ENCODE data around the gene AMOT. TPM values are rescaled to one million over a fixed set of nuclear protein-coding genes. Genes with fewer than 3 reads are reported as not detected.

AMOT gene
- total RNA-seq, 3 donors from 2014 or later (not counting 1 experiment from before 2014, with no cell fraction given), result 7.1 to 15.8 (median 9.3) TPM

DNA sequence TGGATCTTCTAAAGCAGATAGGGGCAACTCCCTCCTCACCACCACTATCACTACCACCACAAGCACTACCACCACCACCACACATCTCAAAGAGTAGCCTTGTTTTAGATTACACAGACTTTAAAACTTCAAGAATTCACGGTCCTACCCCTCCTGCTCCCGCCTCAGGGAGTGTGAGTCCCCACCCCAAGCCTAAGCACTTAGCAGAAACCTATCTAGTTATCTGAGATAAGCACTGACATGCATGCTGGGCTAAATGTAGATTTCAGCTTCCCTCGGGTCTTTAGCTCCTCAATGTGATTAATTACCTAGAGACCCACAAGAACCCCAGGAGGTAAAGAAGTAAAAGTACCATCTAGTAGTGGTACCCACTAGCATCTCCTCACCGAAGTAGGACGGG is 775 bp downstream of the AMOT start:
- Histone ChIP-seq H3K36me3 (ENCODE audit: control insufficient read depth, insufficient read depth, low read length) (no peaks in the 10 kb centered on the region), H3K4me1 (ENCODE audit: control insufficient read depth, insufficient read depth, low read length) (peaks cover 8% of the 10 kb centered on the region), H3K27ac (ENCODE audit: low read length) (peak overlapping the region; percentile 57), H3K27me3 (ENCODE audit: control insufficient read depth, insufficient read depth, low read length) (no peaks in the 10 kb centered on the region), H3K9me3 (ENCODE audit: control insufficient read depth, insufficient read depth, low read length) (no peaks in the 10 kb centered on the region), H3K4me3 (ENCODE audit: low read length) (peak overlapping the region; percentile 95)
- intact Hi-C loops (cut with micrococcal nuclease), result no loop called here
- H3K27me3 Mint-ChIP-seq (ENCODE audit: low read depth in 2 of 2), result peaks cover 2 to 40% of the 10 kb centered on the region in 2 donors
- DNase-seq, result peak in 1 of 2 donors; percentile 21
- WGBS (ENCODE audit: insufficient coverage), result 12% methylated on average over 5 of the region's 5 CpGs
- peaks cover 19 to 28% of the 10 kb centered on the region in 2 donors for H3K4me1 Mint-ChIP-seq
- peak overlapping the region; percentile 91 for H3K4me3 Mint-ChIP-seq
- peak overlapping the region; percentile 67 to 89 for H3K27ac Mint-ChIP-seq
- no peaks in the 10 kb centered on the region for H3K36me3 Mint-ChIP-seq
- ATAC-seq, result no peak
- no peaks in the 10 kb centered on the region for H3K9me3 Mint-ChIP-seq
- TF ChIP-seq, protein P1, sequence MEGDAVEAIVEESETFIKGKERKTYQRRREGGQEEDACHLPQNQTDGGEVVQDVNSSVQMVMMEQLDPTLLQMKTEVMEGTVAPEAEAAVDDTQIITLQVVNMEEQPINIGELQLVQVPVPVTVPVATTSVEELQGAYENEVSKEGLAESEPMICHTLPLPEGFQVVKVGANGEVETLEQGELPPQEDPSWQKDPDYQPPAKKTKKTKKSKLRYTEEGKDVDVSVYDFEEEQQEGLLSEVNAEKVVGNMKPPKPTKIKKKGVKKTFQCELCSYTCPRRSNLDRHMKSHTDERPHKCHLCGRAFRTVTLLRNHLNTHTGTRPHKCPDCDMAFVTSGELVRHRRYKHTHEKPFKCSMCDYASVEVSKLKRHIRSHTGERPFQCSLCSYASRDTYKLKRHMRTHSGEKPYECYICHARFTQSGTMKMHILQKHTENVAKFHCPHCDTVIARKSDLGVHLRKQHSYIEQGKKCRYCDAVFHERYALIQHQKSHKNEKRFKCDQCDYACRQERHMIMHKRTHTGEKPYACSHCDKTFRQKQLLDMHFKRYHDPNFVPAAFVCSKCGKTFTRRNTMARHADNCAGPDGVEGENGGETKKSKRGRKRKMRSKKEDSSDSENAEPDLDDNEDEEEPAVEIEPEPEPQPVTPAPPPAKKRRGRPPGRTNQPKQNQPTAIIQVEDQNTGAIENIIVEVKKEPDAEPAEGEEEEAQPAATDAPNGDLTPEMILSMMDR (IDR thresholded peaks at IDR 0.05), result no peak

- Mint-ChIP-seq H3K36me3 (no peaks in the 10 kb centered on the region), H3K27me3 (ENCODE audit: low read depth in 2 of 2) (peaks cover 0 to 18% of the 10 kb centered on the region in 2 donors), H3K4me3 (peak overlapping the region; percentile 13), H3K27ac (peak overlapping the region; percentile 66 to 73), H3K4me1 (peaks cover 19 to 28% of the 10 kb centered on the region in 2 donors), H3K9me3 (no peaks in the 10 kb centered on the region)
- no CpG with 5 or more reads among the region's 1 CpG for WGBS (ENCODE audit: insufficient coverage)
- Histone ChIP-seq H3K9me3 (ENCODE audit: control insufficient read depth, insufficient read depth, low read length) (no peaks in the 10 kb centered on the region), H3K27ac (ENCODE audit: low read length) (no peak overlapping the region), H3K4me1 (ENCODE audit: control insufficient read depth, insufficient read depth, low read length) (peaks cover 8% of the 10 kb centered on the region), H3K36me3 (ENCODE audit: control insufficient read depth, insufficient read depth, low read length) (no peaks in the 10 kb centered on the region), H3K27me3 (ENCODE audit: control insufficient read depth, insufficient read depth, low read length) (no peaks in the 10 kb centered on the region), H3K4me3 (ENCODE audit: low read length) (no peak overlapping the region)
- no peak for DNase-seq
- ATAC-seq, result no peak
- intact Hi-C loops (cut with micrococcal nuclease), result no loop called here
- TF ChIP-seq, protein P1 (IDR thresholded peaks at IDR 0.05), result no peak
Observed at GRCh38 chrX:112837531-112837930, 3.1 kb downstream of the AMOT start.

GRCh38 chrX:112835019-112835418 is 5.6 kb downstream of the AMOT start:
- Mint-ChIP-seq H3K4me3 (no peak overlapping the region), H3K36me3 (no peaks in the 10 kb centered on the region), H3K27me3 (ENCODE audit: low read depth in 2 of 2) (peaks cover 0 to 9% of the 10 kb centered on the region in 2 donors), H3K4me1 (peaks cover 6 to 15% of the 10 kb centered on the region in 2 donors), H3K9me3 (no peaks in the 10 kb centered on the region), H3K27ac (no peak overlapping the region)
- H3K4me1 ChIP-seq (ENCODE audit: control insufficient read depth, insufficient read depth, low read length), result peaks cover 5% of the 10 kb centered on the region
- WGBS (ENCODE audit: insufficient coverage), result 100% methylated on average over 1 of the region's 1 CpG
- TF ChIP-seq, protein P1 (IDR thresholded peaks at IDR 0.05), result no peak
- DNase-seq, result no peak
- no peaks in the 10 kb centered on the region for H3K27me3 ChIP-seq (ENCODE audit: control insufficient read depth, insufficient read depth, low read length)
- no peak for ATAC-seq
- no peak overlapping the region for H3K4me3 ChIP-seq (ENCODE audit: low read length)
- H3K36me3 ChIP-seq (ENCODE audit: control insufficient read depth, insufficient read depth, low read length), result no peaks in the 10 kb centered on the region
- no peaks in the 10 kb centered on the region for H3K9me3 ChIP-seq (ENCODE audit: control insufficient read depth, insufficient read depth, low read length)
- intact Hi-C loops (cut with micrococcal nuclease), result no loop called here
- no peak overlapping the region for H3K27ac ChIP-seq (ENCODE audit: low read length)
